Erythroblast (primary cell): ENCODE results near the gene KANSL2.

ENCODE experiments used
- GATA1 ChIP-seq: IDR thresholded peaks from 2 replicates; pipeline ENCODE4 v1.6.1; 2011; ENCODE audit warnings: low read depth, mild to moderate bottlenecking, control low read depth, low read length, moderate library complexity
- POLR2A ChIP-seq: IDR thresholded peaks from 2 replicates; pipeline ENCODE4 v1.6.1; 2011; ENCODE audit warnings: mild to moderate bottlenecking, low read length

GRCh38 chr12:48678551-48679185 lies 3.4 kb downstream of the KANSL2 start:
- TF ChIP-seq GATA1 = no peak
- no peak for TF ChIP-seq POLR2A
